ENCODE measurements around the gene C19orf47. TPM values are rescaled to one million over a fixed set of nuclear protein-coding genes. Genes with fewer than 3 reads are reported as not detected.
A peak's percentile ranks its signal among the peaks of the same experiment; 100 is the strongest.

C19orf47 gene
- total and polyA plus RNA-seq, 2 experiments from 2014 or later: 6.2 to 11.2 TPM

DNA sequence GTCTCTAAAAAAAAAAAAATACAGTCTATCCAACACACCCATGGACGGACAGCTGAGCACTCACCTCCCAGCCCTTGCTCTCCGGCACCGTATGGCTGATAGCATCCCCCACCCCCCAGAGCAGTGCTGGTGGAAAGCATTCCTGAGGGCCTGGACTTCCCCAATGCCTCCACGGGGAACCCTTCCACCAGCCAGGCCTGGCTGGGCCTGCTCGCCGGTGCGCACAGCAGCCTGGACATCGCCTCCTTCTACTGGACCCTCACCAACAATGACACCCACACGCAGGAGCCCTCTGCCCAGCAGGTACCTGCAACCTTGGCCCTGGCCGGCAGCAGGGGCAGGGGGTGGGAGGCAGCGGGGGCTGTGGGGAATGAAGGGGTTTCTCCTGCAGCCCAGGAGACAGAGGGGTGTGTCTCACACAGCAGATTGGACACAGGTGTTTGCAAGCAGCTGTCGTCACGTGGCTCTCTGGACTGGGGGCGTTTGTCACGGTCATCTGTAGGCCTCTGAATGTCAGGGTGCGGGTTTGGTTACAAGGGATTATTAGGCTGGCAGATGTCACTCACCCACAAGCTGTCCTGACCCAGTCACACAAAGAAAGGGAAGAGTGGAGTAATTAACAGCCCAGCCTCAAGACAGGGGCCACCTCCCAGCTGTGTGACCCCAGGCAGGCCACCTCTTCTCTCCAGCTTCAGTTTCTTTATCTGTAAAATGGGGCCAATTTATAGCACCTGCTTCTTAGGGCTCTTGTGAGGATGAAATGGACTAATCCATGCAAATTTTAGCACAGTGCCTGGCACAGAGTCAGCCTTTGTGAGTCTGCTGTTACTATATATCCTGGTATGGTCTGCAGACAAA lies 19.6 kb upstream of the C19orf47 start:
- no peak for TF ChIP-seq EZH2phosphoT487 (IDR thresholded peaks at IDR 0.05; ENCODE audit: insufficient read depth, low read depth)
- TF ChIP-seq EZH2 (IDR thresholded peaks at IDR 0.05; ENCODE audit: insufficient read depth, poor library complexity, severe bottlenecking): no peak
- Histone ChIP-seq H3K4me1 (ENCODE audit: insufficient read depth) (no peaks in the 10 kb centered on the region), H3K4me2 (ENCODE audit: unreplicated experiment) (no peak overlapping the region), H3K4me3 (no peak overlapping the region), H4K20me1 (ENCODE audit: insufficient read depth) (no peaks in the 10 kb centered on the region), H3K79me2 (ENCODE audit: insufficient read depth) (no peaks in the 10 kb centered on the region), H3K9me3 (ENCODE audit: low read depth) (no peaks in the 10 kb centered on the region), H3K27me3 (replicated peaks; ENCODE audit: insufficient read depth) (no peaks in the 10 kb centered on the region), H3K36me3 (ENCODE audit: low read depth) (peaks cover 3% of the 10 kb centered on the region; the same call in 1 of the 2 replicates), H3K9me2 (ENCODE audit: insufficient read depth) (no peaks in the 10 kb centered on the region), H2AFZ (no peak overlapping the region), H3K9ac (no peak overlapping the region), H3F3A (ENCODE audit: insufficient read depth) (no peaks in the 10 kb centered on the region), H3K27ac (no peak overlapping the region)
- DNase-seq: no peak
- WGBS, 2 experiments (ENCODE audit: low coverage in 1 of 2, low lambda C conversion rate in 2 of 2, missing lambda C conversion rate in 2 of 2): 78 to 83% methylated on average over 12 to 16 of the region's 16 CpGs
- in situ Hi-C loops (cut with MboI): no loop called here

DNA sequence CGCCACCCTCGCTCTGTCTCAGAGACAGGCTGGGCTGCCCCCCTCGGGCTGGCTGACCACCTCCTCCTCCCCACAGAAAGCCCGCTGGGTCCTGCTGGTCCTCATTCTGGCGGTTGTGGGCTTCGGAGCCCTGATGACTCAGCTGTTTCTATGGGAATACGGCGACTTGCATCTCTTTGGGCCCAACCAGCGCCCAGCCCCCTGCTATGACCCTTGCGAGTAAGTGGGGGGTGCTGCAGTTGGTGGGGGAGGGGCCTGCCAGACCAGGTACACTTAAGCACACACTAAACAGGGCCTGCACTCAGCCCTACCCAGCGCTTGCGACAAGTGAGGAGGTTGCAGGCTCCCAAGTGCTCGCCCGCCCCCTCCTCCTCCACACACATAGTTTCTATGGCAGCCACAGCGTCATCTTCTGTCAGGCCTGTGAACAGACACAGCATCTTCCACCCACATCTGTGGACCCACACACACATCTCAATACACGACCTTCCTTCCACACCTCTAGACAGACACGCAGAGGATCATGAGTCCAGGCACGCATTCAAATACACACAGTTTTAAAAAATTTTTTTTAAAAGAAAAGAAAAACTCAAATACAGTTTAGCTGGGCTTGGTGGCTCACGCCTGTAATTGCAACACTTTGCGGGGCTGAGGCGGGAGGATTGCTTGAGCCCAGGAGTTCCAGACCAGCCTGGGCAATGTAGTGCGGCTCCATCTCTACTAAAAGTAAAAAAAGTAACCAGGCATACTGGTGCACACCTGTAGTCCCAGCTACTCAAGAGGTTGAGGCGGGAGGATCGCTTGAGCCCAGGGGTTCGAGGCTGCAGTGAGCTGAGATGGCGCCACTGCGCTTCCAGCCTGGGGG lies 18.7 kb upstream of the C19orf47 start:
- in situ Hi-C loops (cut with MboI): no loop called here
- Histone ChIP-seq H3K4me2 (ENCODE audit: unreplicated experiment) (no peak overlapping the region), H3K9me3 (ENCODE audit: low read depth) (no peaks in the 10 kb centered on the region), H3K4me3 (no peak overlapping the region), H4K20me1 (ENCODE audit: insufficient read depth) (no peaks in the 10 kb centered on the region), H3F3A (ENCODE audit: insufficient read depth) (no peaks in the 10 kb centered on the region), H3K9ac (no peak overlapping the region), H3K27me3 (replicated peaks; ENCODE audit: insufficient read depth) (no peaks in the 10 kb centered on the region), H3K9me2 (ENCODE audit: insufficient read depth) (no peaks in the 10 kb centered on the region), H3K27ac (no peak overlapping the region), H3K4me1 (ENCODE audit: insufficient read depth) (no peaks in the 10 kb centered on the region), H3K79me2 (ENCODE audit: insufficient read depth) (no peaks in the 10 kb centered on the region), H3K36me3 (ENCODE audit: low read depth) (peaks cover 3% of the 10 kb centered on the region; the same call in 1 of the 2 replicates), H2AFZ (no peak overlapping the region)
- WGBS, 2 experiments (ENCODE audit: low coverage in 1 of 2, low lambda C conversion rate in 2 of 2, missing lambda C conversion rate in 2 of 2): 86% methylated on average over 25 to 27 of the region's 27 CpGs
- TF ChIP-seq EZH2phosphoT487 (IDR thresholded peaks at IDR 0.05; ENCODE audit: insufficient read depth, low read depth): no peak
- TF ChIP-seq EZH2 (IDR thresholded peaks at IDR 0.05; ENCODE audit: insufficient read depth, poor library complexity, severe bottlenecking): no peak
- no peak for DNase-seq

DNA sequence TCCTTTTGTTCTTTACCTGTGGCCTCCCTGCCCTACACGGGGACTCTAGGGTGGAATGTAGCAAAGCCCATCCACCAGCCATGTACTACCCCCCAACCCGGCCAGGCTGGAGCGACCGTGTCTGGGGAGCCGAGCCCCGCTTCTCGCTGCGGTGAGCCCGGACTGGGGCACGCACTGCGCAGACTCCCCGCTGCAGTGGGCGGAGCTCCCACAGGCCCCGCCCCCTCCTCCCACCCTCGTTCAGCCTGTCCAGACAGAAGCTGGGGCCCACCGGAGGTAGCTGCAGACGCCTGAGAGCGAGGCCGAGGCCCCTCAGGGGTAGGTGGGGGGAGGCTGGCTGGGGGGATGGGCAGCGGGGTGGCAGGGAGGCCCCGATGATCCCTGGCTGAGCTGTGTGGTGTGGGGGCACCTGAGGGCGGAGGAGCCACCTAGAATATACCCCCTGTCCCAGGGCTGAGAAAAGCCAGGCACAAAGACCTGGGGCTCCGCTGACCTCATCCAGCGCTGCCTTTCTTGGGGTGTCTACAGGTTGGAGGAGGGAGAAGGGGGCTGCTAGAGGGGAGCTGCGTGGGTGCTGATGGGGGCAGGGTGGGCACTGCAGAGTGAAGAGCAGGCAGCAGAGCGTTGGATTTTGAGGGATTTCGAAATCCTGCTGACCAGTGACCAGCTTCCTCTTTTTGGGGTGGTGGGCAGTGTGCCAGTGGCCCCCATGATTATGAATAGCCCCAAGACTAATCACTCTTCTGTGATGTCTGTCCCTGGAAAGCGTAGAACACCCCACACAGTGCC lies 17.6 kb upstream of the C19orf47 start:
- Histone ChIP-seq H3K27me3 (replicated peaks; ENCODE audit: insufficient read depth) (no peaks in the 10 kb centered on the region), H3K9ac (no peak overlapping the region), H2AFZ (no peak overlapping the region), H3K27ac (no peak overlapping the region), H3K4me1 (ENCODE audit: insufficient read depth) (no peaks in the 10 kb centered on the region), H4K20me1 (ENCODE audit: insufficient read depth) (no peaks in the 10 kb centered on the region), H3K36me3 (ENCODE audit: low read depth) (peaks cover 3% of the 10 kb centered on the region; the same call in 1 of the 2 replicates), H3K4me2 (ENCODE audit: unreplicated experiment) (no peak overlapping the region), H3K9me3 (ENCODE audit: low read depth) (no peaks in the 10 kb centered on the region), H3K79me2 (ENCODE audit: insufficient read depth) (no peaks in the 10 kb centered on the region), H3K9me2 (ENCODE audit: insufficient read depth) (no peaks in the 10 kb centered on the region), H3F3A (ENCODE audit: insufficient read depth) (no peaks in the 10 kb centered on the region), H3K4me3 (no peak overlapping the region)
- 41 to 59% methylated on average over 6 to 28 of the region's 28 CpGs for WGBS, 2 experiments (ENCODE audit: low coverage in 1 of 2, low lambda C conversion rate in 2 of 2, missing lambda C conversion rate in 2 of 2)
- in situ Hi-C loops (cut with MboI): no loop called here
- no peak for TF ChIP-seq EZH2 (IDR thresholded peaks at IDR 0.05; ENCODE audit: insufficient read depth, poor library complexity, severe bottlenecking)
- no peak for TF ChIP-seq EZH2phosphoT487 (IDR thresholded peaks at IDR 0.05; ENCODE audit: insufficient read depth, low read depth)
- peak; percentile 16 for DNase-seq

DNA sequence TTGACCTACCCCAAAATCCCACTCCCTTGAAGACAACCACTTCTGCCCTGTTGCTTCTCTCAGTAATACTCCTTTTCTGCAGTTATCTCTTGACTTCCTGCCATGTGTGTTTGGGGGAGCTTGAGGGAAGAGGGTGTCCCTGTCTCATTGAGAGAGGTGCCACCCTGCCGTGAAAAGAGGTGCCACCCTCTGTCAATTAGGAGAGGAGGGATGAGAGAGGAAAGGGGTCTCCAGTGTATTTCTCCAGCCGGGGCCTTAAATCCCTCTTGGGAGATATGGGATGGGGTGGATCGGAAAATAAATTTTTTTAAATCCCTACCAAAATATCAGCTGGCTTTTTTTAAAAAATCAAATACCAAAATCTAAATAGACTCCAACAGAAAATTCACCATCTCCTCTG lies 16.8 kb upstream of the C19orf47 start:
- Histone ChIP-seq H3K27me3 (replicated peaks; ENCODE audit: insufficient read depth) (no peaks in the 10 kb centered on the region), H3K9me2 (ENCODE audit: insufficient read depth) (no peaks in the 10 kb centered on the region), H3K27ac (no peak overlapping the region), H3K4me2 (ENCODE audit: unreplicated experiment) (no peak overlapping the region), H4K20me1 (ENCODE audit: insufficient read depth) (no peaks in the 10 kb centered on the region), H3K9me3 (ENCODE audit: low read depth) (no peaks in the 10 kb centered on the region), H3F3A (ENCODE audit: insufficient read depth) (no peaks in the 10 kb centered on the region), H3K4me3 (no peak overlapping the region), H3K79me2 (ENCODE audit: insufficient read depth) (no peaks in the 10 kb centered on the region), H3K36me3 (ENCODE audit: low read depth) (peaks cover 3% of the 10 kb centered on the region; the same call in 1 of the 2 replicates), H3K4me1 (ENCODE audit: insufficient read depth) (no peaks in the 10 kb centered on the region), H2AFZ (no peak overlapping the region), H3K9ac (no peak overlapping the region)
- no peak for DNase-seq
- in situ Hi-C loops (cut with MboI): no loop called here
- TF ChIP-seq EZH2phosphoT487 (IDR thresholded peaks at IDR 0.05; ENCODE audit: insufficient read depth, low read depth): no peak
- no peak for TF ChIP-seq EZH2 (IDR thresholded peaks at IDR 0.05; ENCODE audit: insufficient read depth, poor library complexity, severe bottlenecking)
- WGBS, 2 experiments (ENCODE audit: low coverage in 1 of 2, low lambda C conversion rate in 2 of 2, missing lambda C conversion rate in 2 of 2): 69 to 70% methylated on average over 3 of the region's 3 CpGs
